IPS-15b (cell line): Measurements from ENCODE around the gene NHEJ1.

Experiments
- H3K27me3 ChIP-seq: one replicate; pipeline ENCODE4 v1.6.1; 2013; ENCODE audit warnings: low read length; ENCODE audit not compliant: control insufficient read depth, insufficient read depth
- H3K36me3 ChIP-seq: one replicate; pipeline ENCODE4 v1.6.1; 2013; ENCODE audit warnings: low read length; ENCODE audit not compliant: control insufficient read depth, insufficient read depth
- H3K4me1 ChIP-seq: one replicate; pipeline ENCODE4 v1.6.1; 2013; ENCODE audit warnings: mild to moderate bottlenecking, low read length; ENCODE audit not compliant: control insufficient read depth, insufficient read depth
- H3K4me3 ChIP-seq: one replicate; pipeline ENCODE4 v1.5.1; 2013; ENCODE audit warnings: low read depth, low read length
- H3K9ac ChIP-seq: one replicate; pipeline ENCODE4 v1.6.1; 2013; ENCODE audit warnings: low read depth, mild to moderate bottlenecking, low read length
- H3K9me3 ChIP-seq: one replicate; pipeline ENCODE4 v1.6.1; 2013; ENCODE audit warnings: mild to moderate bottlenecking, low read length; ENCODE audit not compliant: control insufficient read depth, insufficient read depth

Gene NHEJ1

DNA sequence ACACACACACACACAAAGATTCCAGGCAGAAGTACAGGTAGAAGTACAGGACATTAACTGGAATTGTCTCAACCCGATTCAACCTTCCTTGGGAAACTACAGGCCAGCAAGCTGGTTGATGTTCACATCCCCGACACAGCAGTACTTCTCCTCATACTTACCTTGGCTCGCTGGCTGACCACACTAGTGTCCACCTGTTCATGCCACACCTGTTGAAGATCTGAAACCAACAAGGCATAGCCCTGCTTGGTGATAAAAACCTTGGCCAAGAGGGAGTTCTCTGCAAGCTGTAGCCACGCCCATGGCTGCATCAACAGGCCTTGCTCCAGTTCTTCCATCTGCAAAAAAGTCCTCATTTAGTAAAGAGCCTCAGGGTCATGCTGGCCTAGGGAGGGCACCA lies 2.6 kb downstream of the NHEJ1 start:
- no peaks in the 10 kb centered on the region for H3K9me3 ChIP-seq
- no peaks in the 10 kb centered on the region for H3K36me3 ChIP-seq
- H3K27me3 ChIP-seq = peaks cover 18% of the 10 kb centered on the region
- no peak overlapping the region for H3K4me3 ChIP-seq
- H3K4me1 ChIP-seq = no peaks in the 10 kb centered on the region
- H3K9ac ChIP-seq = no peak overlapping the region

GRCh38 chr2:219157396-219157795 lies 3.2 kb downstream of the NHEJ1 start:
- Histone ChIP-seq H3K36me3 (no peaks in the 10 kb centered on the region), H3K4me3 (no peak overlapping the region), H3K9me3 (no peaks in the 10 kb centered on the region), H3K9ac (no peak overlapping the region), H3K27me3 (peaks cover 14% of the 10 kb centered on the region), H3K4me1 (no peaks in the 10 kb centered on the region)

DNA sequence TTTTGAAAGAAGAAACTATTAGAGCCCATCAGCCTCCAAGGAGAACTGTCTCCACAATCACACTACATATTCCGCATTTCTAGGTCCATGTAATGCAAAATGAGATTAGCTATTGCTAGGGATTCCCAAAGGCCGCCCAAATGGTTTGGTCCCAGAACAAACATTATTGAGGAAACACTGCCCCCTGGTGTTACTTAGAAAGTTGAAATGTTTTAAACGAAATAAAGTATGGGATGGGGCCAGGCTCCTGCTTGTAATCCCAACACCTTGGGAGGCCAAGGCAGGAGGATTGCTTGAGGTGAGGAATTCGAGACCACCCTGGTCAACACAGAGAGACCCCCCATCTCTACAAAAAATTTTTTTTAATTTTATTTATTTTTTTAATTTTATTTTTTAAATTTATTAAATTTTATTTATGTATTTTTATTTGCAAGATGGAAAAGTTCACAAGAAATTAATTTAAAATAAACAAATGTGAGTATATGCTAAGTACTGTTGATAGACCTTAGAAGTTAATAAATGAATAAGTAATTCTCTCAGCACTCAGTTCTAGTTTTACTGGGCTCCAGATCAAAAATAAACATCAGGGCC lies 5.5 kb downstream of the NHEJ1 start:
- H3K4me3 ChIP-seq = no peak overlapping the region
- no peaks in the 10 kb centered on the region for H3K9me3 ChIP-seq
- H3K27me3 ChIP-seq = no peaks in the 10 kb centered on the region
- no peaks in the 10 kb centered on the region for H3K4me1 ChIP-seq
- H3K9ac ChIP-seq = no peak overlapping the region
- no peaks in the 10 kb centered on the region for H3K36me3 ChIP-seq

- no peak overlapping the region for H3K4me3 ChIP-seq
- no peaks in the 10 kb centered on the region for H3K9me3 ChIP-seq
- H3K36me3 ChIP-seq = no peaks in the 10 kb centered on the region
- no peak overlapping the region for H3K9ac ChIP-seq
- no peaks in the 10 kb centered on the region for H3K4me1 ChIP-seq
- H3K27me3 ChIP-seq = no peaks in the 10 kb centered on the region
These were observed 10.9 kb downstream of the NHEJ1 start for GRCh38 chr2:219149667-219150066.

DNA sequence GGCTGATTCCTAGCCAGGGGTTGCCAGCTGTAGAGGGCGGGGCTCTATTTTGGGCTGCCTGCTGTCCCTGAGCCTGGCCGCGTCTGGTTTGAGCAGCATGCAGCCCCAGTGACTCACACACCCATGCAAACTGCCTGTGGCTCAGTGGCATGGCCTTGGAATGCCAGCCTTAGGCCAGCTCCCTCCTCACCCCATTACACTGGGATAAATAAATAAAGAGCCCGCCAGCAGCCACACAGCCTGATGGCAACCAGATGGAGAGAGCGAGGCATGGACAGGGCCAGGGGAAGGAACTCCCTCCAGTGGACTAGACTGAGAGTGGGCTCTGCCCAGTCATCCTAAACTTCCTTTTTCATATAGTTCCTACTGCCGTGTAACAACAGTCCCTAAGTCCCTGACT lies 18.3 kb downstream of the NHEJ1 start:
- no peaks in the 10 kb centered on the region for H3K36me3 ChIP-seq
- H3K9me3 ChIP-seq = no peaks in the 10 kb centered on the region
- no peak overlapping the region for H3K4me3 ChIP-seq

DNA sequence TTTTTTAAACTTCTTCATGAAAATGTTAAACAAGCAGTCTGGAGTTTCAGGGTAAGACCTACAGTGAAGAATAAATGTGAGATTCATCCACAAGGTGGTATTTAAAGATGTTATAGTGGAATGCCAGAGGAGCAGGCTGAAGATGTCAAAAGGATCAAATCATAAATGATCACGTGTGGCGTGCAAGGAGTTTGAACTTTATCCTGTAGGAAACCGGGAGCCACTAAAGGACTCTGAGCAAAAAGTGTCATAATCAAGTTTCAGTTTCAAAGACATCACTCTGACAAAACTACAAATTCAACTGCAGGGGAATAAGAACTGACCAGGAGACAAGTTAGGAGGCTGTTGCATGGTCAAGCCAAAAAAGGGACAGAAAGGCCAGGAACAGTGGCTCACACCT lies 19.9 kb downstream of the NHEJ1 start:
- Histone ChIP-seq H3K36me3 (no peaks in the 10 kb centered on the region), H3K9ac (no peak overlapping the region), H3K4me1 (no peaks in the 10 kb centered on the region), H3K9me3 (no peaks in the 10 kb centered on the region), H3K27me3 (no peaks in the 10 kb centered on the region), H3K4me3 (no peak overlapping the region)

More for the DNA sequence above, 18.3 kb downstream of the NHEJ1 start:
- H3K27me3 ChIP-seq = no peaks in the 10 kb centered on the region
- H3K9ac ChIP-seq = no peak overlapping the region
- no peaks in the 10 kb centered on the region for H3K4me1 ChIP-seq

DNA sequence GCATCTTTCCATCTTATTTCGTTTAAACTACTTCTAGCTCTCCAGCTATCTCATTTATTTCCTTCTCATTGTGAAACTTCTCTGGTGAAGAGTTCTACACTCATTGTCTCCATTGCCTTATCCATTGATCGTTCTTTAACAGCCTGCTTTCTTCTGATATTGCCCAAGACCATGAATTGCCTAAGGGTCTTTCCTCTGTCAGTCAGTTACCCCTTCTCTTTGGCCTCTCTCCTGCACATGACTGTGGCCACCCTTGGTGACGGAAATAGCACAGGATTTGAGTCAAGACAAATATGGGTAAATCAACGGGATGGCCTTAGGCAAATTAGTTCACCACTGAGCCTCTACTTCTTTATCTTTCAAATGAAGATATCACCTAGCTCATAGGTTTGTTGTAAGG lies 26.6 kb downstream of the NHEJ1 start:
- Histone ChIP-seq H3K9me3 (no peaks in the 10 kb centered on the region), H3K27me3 (no peaks in the 10 kb centered on the region), H3K4me3 (no peak overlapping the region), H3K36me3 (no peaks in the 10 kb centered on the region), H3K4me1 (no peaks in the 10 kb centered on the region), H3K9ac (no peak overlapping the region)

DNA sequence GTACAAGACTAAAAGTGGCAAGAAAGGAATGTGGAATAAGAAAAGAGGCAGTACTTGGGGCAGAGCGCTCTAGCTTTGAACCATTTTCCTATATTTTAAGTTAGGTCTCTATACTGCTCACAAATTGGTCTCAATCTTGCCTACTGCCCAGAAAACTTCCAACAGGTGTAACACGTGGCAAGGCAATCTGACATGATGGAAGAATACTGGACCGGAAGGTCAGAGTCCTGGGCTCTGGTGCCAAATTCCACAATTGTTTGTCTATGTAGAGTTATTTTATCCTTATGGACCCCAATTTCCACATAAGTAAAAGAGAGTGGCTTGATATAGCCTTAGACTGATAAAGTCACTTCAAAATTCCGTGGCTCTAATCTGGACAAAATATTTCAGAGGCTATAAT lies 28.9 kb downstream of the NHEJ1 start:
- no peaks in the 10 kb centered on the region for H3K9me3 ChIP-seq
- no peaks in the 10 kb centered on the region for H3K27me3 ChIP-seq
- H3K9ac ChIP-seq = no peak overlapping the region

DNA sequence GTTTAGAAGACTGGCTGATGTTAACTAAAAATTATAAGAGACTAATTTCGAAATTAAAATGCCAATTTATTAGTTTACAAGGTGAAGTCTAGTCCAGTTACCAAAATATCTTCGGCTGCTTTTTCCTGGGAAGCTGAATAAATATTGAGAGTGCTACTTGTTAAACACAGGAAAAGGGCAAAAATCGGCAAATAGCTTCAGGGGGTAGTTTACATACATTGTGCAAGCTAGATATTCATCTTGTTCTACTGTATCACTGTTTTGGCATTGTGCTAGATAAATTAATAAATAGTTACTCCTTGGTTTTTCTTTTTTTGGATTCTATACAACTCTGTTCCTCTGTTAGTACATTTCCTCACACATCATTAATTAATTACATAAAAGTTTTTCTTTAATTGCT lies 29.3 kb downstream of the NHEJ1 start:
- Histone ChIP-seq H3K4me3 (no peak overlapping the region), H3K36me3 (no peaks in the 10 kb centered on the region), H3K9me3 (no peaks in the 10 kb centered on the region), H3K9ac (no peak overlapping the region), H3K27me3 (no peaks in the 10 kb centered on the region), H3K4me1 (no peaks in the 10 kb centered on the region)

More for the DNA sequence above, 28.9 kb downstream of the NHEJ1 start:
- no peaks in the 10 kb centered on the region for H3K36me3 ChIP-seq
- H3K4me1 ChIP-seq = no peaks in the 10 kb centered on the region
- H3K4me3 ChIP-seq = no peak overlapping the region

DNA sequence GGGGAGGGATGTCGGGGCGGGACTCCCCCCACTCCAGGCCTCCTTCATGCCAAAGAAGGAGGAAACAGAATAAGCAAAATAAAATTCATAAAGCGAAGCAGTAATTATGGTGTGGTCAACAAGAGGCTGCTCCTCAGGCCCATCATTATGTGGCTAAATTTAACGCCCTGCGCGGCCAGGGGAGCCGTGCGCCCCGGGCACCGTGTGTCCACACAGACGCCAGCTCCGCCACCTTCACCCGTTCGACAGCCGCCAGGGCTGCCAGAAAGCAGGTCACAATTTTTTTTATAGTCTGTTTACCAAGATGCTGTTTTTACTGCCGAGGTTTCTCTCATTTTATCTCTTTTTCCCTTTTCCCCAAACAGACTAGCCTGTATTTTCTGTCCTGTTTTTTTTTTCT lies 31.0 kb downstream of the NHEJ1 start:
- no peaks in the 10 kb centered on the region for H3K36me3 ChIP-seq
- no peaks in the 10 kb centered on the region for H3K4me1 ChIP-seq
- no peaks in the 10 kb centered on the region for H3K27me3 ChIP-seq
- no peak overlapping the region for H3K4me3 ChIP-seq
- H3K9ac ChIP-seq = no peak overlapping the region
- no peaks in the 10 kb centered on the region for H3K9me3 ChIP-seq

GRCh38 chr2:219128396-219128795 lies 32.2 kb downstream of the NHEJ1 start:
- no peak overlapping the region for H3K4me3 ChIP-seq
- no peak overlapping the region for H3K9ac ChIP-seq
- H3K4me1 ChIP-seq = no peaks in the 10 kb centered on the region
- no peaks in the 10 kb centered on the region for H3K27me3 ChIP-seq
- no peaks in the 10 kb centered on the region for H3K36me3 ChIP-seq
- H3K9me3 ChIP-seq = no peaks in the 10 kb centered on the region

DNA sequence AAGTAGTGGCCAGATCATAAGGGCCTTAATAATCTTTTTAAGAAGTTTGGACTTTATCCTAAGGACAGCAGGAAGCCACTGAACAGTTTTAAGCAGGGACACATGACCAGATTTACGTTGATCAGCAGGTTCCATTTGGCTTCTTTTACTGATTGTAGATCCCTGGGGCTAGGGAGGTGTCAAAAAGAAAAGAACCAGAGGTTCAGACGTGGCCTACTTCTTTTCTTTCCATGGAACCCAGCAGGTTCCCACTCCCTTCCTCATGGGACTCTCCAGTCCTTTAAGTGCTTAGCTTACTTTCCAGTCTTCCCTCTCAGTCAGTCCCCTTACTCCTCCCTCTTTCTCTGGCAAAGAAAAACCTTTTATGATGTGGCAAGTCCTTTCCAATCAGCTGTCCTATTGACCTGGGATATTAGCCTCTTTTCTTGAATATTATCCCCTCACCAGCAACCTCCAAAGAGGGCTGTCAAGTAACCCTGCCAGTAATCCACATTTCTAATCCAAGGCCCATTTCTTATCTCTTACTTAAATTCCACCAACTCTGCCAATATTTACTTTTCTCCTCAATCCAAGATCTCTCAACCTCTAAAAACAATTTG lies 33.5 kb downstream of the NHEJ1 start:
- H3K9me3 ChIP-seq = no peaks in the 10 kb centered on the region
- H3K36me3 ChIP-seq = no peaks in the 10 kb centered on the region
- H3K4me1 ChIP-seq = no peaks in the 10 kb centered on the region
- no peak overlapping the region for H3K4me3 ChIP-seq
- H3K27me3 ChIP-seq = no peaks in the 10 kb centered on the region
- no peak overlapping the region for H3K9ac ChIP-seq
